ES-I3 (cell line): ENCODE results near the gene GAPT.
"Not testable (repeated sequence)": the region's sequence is repeated elsewhere in the genome, so short reads cannot be mapped to it uniquely, and the experiment has no call there.

Experiments used
- H3K36me3 ChIP-seq: 2 replicates; pipeline ENCODE4 v1.6.1; 2013; ENCODE audit warnings: mild to moderate bottlenecking, low read length, control low read depth, moderate library complexity; ENCODE audit not compliant: insufficient read depth
- H3K4me1 ChIP-seq: 2 replicates; pipeline ENCODE4 v1.6.1; 2013; ENCODE audit warnings: mild to moderate bottlenecking, control low read depth, low read length; ENCODE audit not compliant: insufficient read depth
- H3K9ac ChIP-seq: 2 replicates; pipeline ENCODE4 v1.6.1; 2013; ENCODE audit warnings: low read depth, mild to moderate bottlenecking, low read length, moderate library complexity
- H3K9me3 ChIP-seq: 2 replicates; pipeline ENCODE4 v1.6.1; 2013; ENCODE audit warnings: mild to moderate bottlenecking, low read length, moderate library complexity; ENCODE audit not compliant: control insufficient read depth, insufficient read depth

The GAPT gene

DNA sequence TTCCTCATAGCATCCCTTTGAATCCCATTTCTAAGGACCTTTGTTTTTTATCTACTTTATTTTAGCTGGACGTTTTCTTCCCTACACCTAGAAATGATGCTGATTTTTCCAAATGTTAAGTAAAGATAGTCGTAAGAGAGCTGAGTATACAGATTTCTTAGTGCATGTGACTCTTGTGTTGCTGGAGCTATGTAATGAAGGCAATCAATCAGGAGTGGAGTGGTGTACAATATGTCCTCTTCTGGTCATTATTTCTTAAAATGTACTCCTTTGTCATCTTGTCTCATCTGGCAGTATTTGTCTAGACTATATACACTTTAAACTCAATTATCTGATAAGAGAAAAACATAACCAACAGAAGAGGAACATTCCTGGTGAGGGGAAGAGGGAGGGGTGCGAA is 13.5 kb downstream of the GAPT start:
- H3K4me1 ChIP-seq, result peaks cover 4% of the 10 kb centered on the region; the same call in 1 of the 2 replicates
- no peaks in the 10 kb centered on the region for H3K36me3 ChIP-seq

DNA sequence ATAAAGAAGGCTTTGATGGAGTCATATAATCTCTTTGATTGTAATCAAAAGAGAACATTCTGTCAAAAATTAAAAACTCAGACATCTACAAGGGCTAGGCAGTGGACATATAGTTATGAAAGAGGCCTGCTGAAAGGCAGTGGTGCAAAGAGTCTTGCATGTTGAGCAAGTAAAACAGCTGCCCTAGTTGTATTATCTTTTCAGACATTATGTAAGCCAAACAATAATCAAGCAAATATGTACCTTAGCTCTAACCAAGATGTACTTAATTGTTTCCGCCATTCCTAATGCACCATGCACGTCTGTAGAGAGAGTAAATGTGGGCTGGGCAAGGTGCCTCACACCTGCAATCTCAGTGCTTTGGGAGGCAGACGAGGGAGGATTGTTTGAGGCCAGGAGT is 14.3 kb downstream of the GAPT start:
- Histone ChIP-seq H3K4me1 (peaks cover 4% of the 10 kb centered on the region; the same call in 1 of the 2 replicates), H3K9me3 (no peaks in the 10 kb centered on the region), H3K9ac (no peak overlapping the region), H3K36me3 (no peaks in the 10 kb centered on the region)

More for the DNA sequence above, 13.5 kb downstream of the GAPT start:
- Histone ChIP-seq H3K9ac (no peak overlapping the region), H3K9me3 (no peaks in the 10 kb centered on the region)

DNA sequence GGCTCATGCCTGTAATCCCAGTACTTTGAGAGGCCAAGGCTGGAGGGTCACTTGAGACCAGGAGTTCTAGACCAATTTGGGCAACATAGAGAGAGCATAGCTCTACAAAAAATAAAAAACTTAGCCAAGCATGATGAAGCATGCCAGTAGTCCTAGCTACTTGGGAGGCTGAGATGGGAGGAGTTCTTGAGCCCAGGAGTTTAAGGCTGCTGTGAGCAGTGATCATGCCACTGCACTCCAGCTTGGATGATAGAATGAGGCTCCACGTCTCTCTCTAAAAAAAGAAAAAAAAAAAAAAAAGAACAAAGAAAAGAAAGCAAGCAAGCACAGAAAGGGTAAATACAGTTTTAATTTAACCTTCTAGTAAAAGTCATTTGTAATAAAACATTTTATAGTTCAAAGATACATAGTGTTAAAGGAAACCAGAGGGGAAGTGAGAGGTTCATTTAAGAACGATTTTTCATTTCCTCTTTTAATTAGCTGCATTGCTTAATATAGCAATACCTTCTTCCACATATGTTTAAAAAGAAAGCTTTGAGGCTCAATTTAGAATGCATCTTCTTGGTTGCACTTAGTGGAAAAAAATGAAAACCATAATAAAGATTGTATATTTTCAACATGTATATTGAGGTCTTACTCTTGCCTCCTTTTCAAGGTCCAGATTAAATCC is 14.9 kb downstream of the GAPT start:
- Histone ChIP-seq H3K36me3 (no peaks in the 10 kb centered on the region), H3K9me3 (no peaks in the 10 kb centered on the region), H3K4me1 (peaks cover 4% of the 10 kb centered on the region; the same call in 1 of the 2 replicates), H3K9ac (no peak overlapping the region)

DNA sequence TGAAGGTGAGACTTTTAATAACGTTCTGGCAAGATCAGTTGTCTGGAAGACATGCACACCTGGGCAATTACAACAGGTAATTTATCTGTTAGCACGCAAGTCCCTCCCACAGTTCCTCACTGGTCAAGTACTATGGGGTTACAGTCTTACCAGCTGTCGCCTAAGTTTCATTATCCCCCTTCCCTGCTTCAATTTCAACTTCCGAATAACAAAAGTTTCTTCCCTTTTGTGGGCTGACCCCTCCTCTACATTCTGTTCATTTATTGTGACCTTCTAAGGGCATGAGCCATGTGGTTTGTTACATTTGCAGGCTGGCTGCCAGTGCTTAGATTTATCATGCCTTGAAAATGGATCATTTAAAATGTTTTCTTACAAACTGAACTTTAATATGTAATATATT is 16.5 kb downstream of the GAPT start:
- peaks cover 4% of the 10 kb centered on the region; the same call in 1 of the 2 replicates for H3K4me1 ChIP-seq
- H3K9ac ChIP-seq, result no peak overlapping the region
- H3K9me3 ChIP-seq, result no peaks in the 10 kb centered on the region
- no peaks in the 10 kb centered on the region for H3K36me3 ChIP-seq

DNA sequence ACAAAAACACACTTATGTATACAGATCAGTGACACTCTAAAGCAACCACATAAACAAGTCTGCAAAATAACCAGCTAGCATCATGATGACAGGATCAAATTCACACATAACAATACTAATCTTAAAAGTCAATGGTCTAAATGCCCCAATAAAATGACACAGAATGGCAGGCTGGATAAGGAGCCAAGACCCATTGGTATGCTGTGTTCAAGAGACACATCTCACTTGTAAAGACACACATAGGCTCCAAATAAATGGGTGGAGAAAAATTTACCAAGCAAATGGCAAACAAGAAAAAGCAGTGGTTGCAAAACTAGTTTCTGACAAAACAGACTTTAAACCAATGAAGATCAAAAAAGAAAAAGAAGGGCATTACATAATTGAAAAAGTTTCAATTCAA is 26.0 kb downstream of the GAPT start:
- H3K4me1 ChIP-seq, result no peaks in the 10 kb centered on the region
- no peaks in the 10 kb centered on the region for H3K36me3 ChIP-seq
- H3K9me3 ChIP-seq, result no peaks in the 10 kb centered on the region; the same call in 1 of the 2 replicates
- H3K9ac ChIP-seq, result no peak overlapping the region

DNA sequence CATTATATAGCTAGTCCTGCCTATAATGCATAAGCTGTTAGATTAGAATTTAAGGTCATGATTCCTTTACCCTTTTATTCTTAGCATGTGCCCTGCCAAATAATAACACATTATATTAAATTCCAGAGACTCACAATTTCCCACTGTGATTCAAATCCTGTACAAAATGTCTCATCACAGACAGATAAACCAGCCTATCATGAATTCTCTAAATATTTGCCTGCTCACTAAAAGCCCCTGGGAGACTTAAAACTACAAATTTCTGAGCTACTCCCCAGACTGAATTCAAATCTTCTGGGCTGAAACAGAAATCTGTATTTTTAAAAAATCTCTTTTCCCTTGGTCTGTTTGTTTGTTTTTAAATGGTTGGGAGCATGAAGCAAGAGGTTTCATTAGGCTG is 32.7 kb downstream of the GAPT start:
- Histone ChIP-seq H3K9me3 (no peaks in the 10 kb centered on the region), H3K4me1 (no peaks in the 10 kb centered on the region), H3K36me3 (no peaks in the 10 kb centered on the region), H3K9ac (no peak overlapping the region)

- Histone ChIP-seq H3K36me3 (no peaks in the 10 kb centered on the region), H3K9me3 (no peaks in the 10 kb centered on the region), H3K4me1 (no peaks in the 10 kb centered on the region), H3K9ac (no peak overlapping the region)
These were observed 33.3 kb downstream of the GAPT start for GRCh38 chr5:58524571-58524970.

GRCh38 chr5:58530942-58531490 is 39.8 kb downstream of the GAPT start:
- no peaks in the 10 kb centered on the region for H3K9me3 ChIP-seq
- H3K4me1 ChIP-seq, result no peaks in the 10 kb centered on the region
- H3K9ac ChIP-seq, result no peak overlapping the region
- H3K36me3 ChIP-seq, result 0 out of 2 replicates have a peak, but pooled peaks cover 3% of the 10 kb centered on the region

DNA sequence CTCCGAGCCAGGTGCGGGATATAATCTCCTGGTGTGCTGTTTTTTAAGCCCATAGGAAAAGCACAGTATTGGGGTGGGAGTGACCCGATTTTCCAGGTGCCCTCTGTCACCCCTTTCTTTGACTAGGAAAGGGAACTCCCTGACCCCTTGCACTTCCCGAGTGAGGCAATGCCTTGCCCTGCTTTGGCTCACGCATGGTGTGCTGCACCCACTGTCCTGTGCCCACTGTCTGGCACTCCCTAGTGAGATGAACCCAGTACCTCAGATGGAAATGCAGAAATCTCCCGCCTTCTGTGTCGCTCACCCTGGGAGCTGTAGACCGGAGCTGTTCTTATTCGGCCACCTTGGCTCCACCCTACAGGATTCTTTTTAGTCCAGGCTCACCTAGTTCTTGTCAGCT is 50.7 kb downstream of the GAPT start:
- not testable (repeated sequence) for H3K9ac ChIP-seq, H3K36me3 ChIP-seq, H3K9me3 ChIP-seq
- peaks cover 14% of the 10 kb centered on the region for H3K4me1 ChIP-seq

- Histone ChIP-seq H3K9me3 (no peaks in the 10 kb centered on the region), H3K4me1 (peaks cover 14% of the 10 kb centered on the region), H3K36me3 (no peaks in the 10 kb centered on the region; the same call in 1 of the 2 replicates), H3K9ac (no peak overlapping the region)
These were observed 51.5 kb downstream of the GAPT start for GRCh38 chr5:58542709-58543108.

- no peak overlapping the region for H3K9ac ChIP-seq
- no peaks in the 10 kb centered on the region; the same call in 1 of the 2 replicates for H3K36me3 ChIP-seq
- H3K9me3 ChIP-seq, result no peaks in the 10 kb centered on the region
- peaks cover 14% of the 10 kb centered on the region for H3K4me1 ChIP-seq
These were observed 52.5 kb downstream of the GAPT start for GRCh38 chr5:58543723-58544122.

- peaks cover 14% of the 10 kb centered on the region for H3K4me1 ChIP-seq
- H3K9me3 ChIP-seq, result no peaks in the 10 kb centered on the region
- H3K36me3 ChIP-seq, result no peaks in the 10 kb centered on the region; the same call in 1 of the 2 replicates
- no peak overlapping the region for H3K9ac ChIP-seq
These were observed 53.0 kb downstream of the GAPT start for GRCh38 chr5:58544195-58544594.

GRCh38 chr5:58544926-58545325 is 53.7 kb downstream of the GAPT start:
- H3K36me3 ChIP-seq, result no peaks in the 10 kb centered on the region; the same call in 1 of the 2 replicates
- H3K9me3 ChIP-seq, result no peaks in the 10 kb centered on the region

GRCh38 chr5:58545912-58546311 is 54.7 kb downstream of the GAPT start:
- no peak overlapping the region for H3K9ac ChIP-seq
- H3K9me3 ChIP-seq, result no peaks in the 10 kb centered on the region
- H3K4me1 ChIP-seq, result peaks cover 14% of the 10 kb centered on the region
- H3K36me3 ChIP-seq, result no peaks in the 10 kb centered on the region; the same call in 1 of the 2 replicates

More at GRCh38 chr5:58544926-58545325, 53.7 kb downstream of the GAPT start:
- Histone ChIP-seq H3K4me1 (peaks cover 14% of the 10 kb centered on the region), H3K9ac (no peak overlapping the region)
